NB4 (cell line): ENCODE measurements around the gene SUGP1.

Experiments
- DNase-seq: peaks from one replicate; pipeline ENCODE4 v3.0.0; 2010; ENCODE audit warnings: low read depth
- H3K4me3 ChIP-seq: one replicate; pipeline ENCODE4 v1.5.1; 2011; ENCODE audit warnings: mild to moderate bottlenecking, low read depth, low read length, moderate library complexity
- MYC ChIP-seq: IDR thresholded peaks from 2 replicates; pipeline ENCODE4 v1.6.1; 2011; ENCODE audit warnings: low read depth, low read length
- POLR2A ChIP-seq: IDR thresholded peaks from 2 replicates; pipeline ENCODE4 v1.6.1; 2011; ENCODE audit warnings: mild to moderate bottlenecking; ENCODE audit not compliant: insufficient read length; ENCODE audit errors: extremely low read depth
- TF ChIP-seq, protein P1 (sequence below): IDR thresholded peaks from one replicate; pipeline ENCODE4 v1.5.1; 2012; ENCODE audit warnings: low read depth, low read length
- TF ChIP-seq, protein P2 (sequence below): IDR thresholded peaks from 2 replicates; pipeline ENCODE4 v1.6.1; 2011; ENCODE audit warnings: low read depth, low read length

The SUGP1 gene

GRCh38 chr19:19305066-19305465 is 15.2 kb downstream of the SUGP1 start:
- no peak overlapping the region for H3K4me3 ChIP-seq
- no peak for DNase-seq
- TF ChIP-seq, protein P1, sequence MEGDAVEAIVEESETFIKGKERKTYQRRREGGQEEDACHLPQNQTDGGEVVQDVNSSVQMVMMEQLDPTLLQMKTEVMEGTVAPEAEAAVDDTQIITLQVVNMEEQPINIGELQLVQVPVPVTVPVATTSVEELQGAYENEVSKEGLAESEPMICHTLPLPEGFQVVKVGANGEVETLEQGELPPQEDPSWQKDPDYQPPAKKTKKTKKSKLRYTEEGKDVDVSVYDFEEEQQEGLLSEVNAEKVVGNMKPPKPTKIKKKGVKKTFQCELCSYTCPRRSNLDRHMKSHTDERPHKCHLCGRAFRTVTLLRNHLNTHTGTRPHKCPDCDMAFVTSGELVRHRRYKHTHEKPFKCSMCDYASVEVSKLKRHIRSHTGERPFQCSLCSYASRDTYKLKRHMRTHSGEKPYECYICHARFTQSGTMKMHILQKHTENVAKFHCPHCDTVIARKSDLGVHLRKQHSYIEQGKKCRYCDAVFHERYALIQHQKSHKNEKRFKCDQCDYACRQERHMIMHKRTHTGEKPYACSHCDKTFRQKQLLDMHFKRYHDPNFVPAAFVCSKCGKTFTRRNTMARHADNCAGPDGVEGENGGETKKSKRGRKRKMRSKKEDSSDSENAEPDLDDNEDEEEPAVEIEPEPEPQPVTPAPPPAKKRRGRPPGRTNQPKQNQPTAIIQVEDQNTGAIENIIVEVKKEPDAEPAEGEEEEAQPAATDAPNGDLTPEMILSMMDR: no peak
- no peak for TF ChIP-seq MYC
- TF ChIP-seq POLR2A: no peak
- TF ChIP-seq, protein P2, sequence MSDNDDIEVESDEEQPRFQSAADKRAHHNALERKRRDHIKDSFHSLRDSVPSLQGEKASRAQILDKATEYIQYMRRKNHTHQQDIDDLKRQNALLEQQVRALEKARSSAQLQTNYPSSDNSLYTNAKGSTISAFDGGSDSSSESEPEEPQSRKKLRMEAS: no peak

- H3K4me3 ChIP-seq: no peak overlapping the region
- no peak for DNase-seq
- no peak for TF ChIP-seq MYC
- TF ChIP-seq, protein P1: no peak
- TF ChIP-seq POLR2A: no peak
- TF ChIP-seq, protein P2: no peak
These were observed 15.9 kb downstream of the SUGP1 start for GRCh38 chr19:19304186-19304965.

DNA sequence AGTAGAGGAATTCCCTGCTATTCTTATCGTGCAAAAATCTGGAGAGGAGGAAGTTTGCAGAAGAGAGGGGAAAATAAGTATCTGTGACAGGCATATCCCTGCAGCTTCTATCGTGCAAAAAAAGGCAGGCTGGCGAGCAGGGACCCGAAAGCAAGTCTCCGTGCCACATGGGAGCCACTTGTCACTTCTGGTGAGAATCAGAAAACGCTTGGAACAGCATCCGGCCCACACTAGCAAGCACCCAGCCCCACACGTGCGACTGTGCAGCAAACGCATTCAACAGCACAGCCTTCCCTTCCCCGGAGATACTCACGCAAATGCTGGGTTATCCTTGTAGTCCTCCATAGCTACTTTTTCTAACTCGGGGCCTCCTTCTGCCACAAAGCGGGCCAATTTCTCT is 16.9 kb downstream of the SUGP1 start:
- no peak overlapping the region for H3K4me3 ChIP-seq
- TF ChIP-seq, protein P1: no peak
- TF ChIP-seq, protein P2: no peak
- TF ChIP-seq POLR2A (no peak), MYC (no peak)
- no peak for DNase-seq

- TF ChIP-seq POLR2A: no peak
- TF ChIP-seq MYC: no peak
- TF ChIP-seq, protein P1: no peak
- TF ChIP-seq, protein P2: no peak
- H3K4me3 ChIP-seq: no peak overlapping the region
- DNase-seq: no peak
These were observed 19.7 kb downstream of the SUGP1 start for GRCh38 chr19:19300613-19301012.

- DNase-seq: no peak
- no peak overlapping the region for H3K4me3 ChIP-seq
- TF ChIP-seq, protein P2: no peak
- TF ChIP-seq MYC (no peak), POLR2A (no peak)
- TF ChIP-seq, protein P1: no peak
These were observed 22.6 kb downstream of the SUGP1 start for GRCh38 chr19:19297759-19298158.
